ENCODE results near the gene ZBTB20. TPM values are rescaled to one million over a fixed set of nuclear protein-coding genes. Genes with fewer than 3 reads are reported as not detected.

Gene ZBTB20
- total RNA-seq, 1 experiment from 2014 or later, result 12.8 TPM

- BruUV-seq (replicated peaks), result no TSS peak
- ChIA-PET POLR2A (no interaction called here), CTCF (no interaction called here)
- H3K4me3 Mint-ChIP-seq (ENCODE audit: unreplicated experiment), result no peak overlapping the region
- H3K27me3 Mint-ChIP-seq (ENCODE audit: insufficient read depth, unreplicated experiment), result peaks cover 2% of the 10 kb centered on the region
- no peak for DNase-seq
- no peaks in the 10 kb centered on the region for H3K36me3 Mint-ChIP-seq (ENCODE audit: insufficient read depth, unreplicated experiment)
- TF ChIP-seq CTCF (IDR thresholded peaks at IDR 0.05; ENCODE audit: insufficient read depth in 1 of 2, low read depth in 1 of 2, low read length in 1 of 2, severe bottlenecking in 1 of 2, unreplicated experiment in 1 of 2), result no peak
- no peaks in the 10 kb centered on the region for H3K4me1 Mint-ChIP-seq (ENCODE audit: low read depth, unreplicated experiment)
- H3K27me3 ChIP-seq (replicated peaks; ENCODE audit: control insufficient read depth, insufficient read depth, low read length), result no peaks in the 10 kb centered on the region
- H3K9me3 Mint-ChIP-seq (ENCODE audit: unreplicated experiment), result no peaks in the 10 kb centered on the region
- H3K4me3 ChIP-seq (ENCODE audit: low read depth, low read length), result no peak overlapping the region
- intact Hi-C loops (cut with micrococcal nuclease; ENCODE audit: unreplicated experiment), result no loop called here
- no peaks in the 10 kb centered on the region for H3K4me1 ChIP-seq
- H3K36me3 ChIP-seq (ENCODE audit: control insufficient read depth, insufficient read depth, low read length), result no peaks in the 10 kb centered on the region
- no peaks in the 10 kb centered on the region for H3K9me3 ChIP-seq
- no peak overlapping the region for H3K27ac Mint-ChIP-seq (ENCODE audit: unreplicated experiment)
These were observed 8.0 kb downstream of the ZBTB20 start for GRCh38 chr3:115139072-115139471.

GRCh38 chr3:115134648-115135347 is 12.3 kb downstream of the ZBTB20 start:
- Mint-ChIP-seq H3K4me3 (ENCODE audit: unreplicated experiment) (no peak overlapping the region), H3K4me1 (ENCODE audit: low read depth, unreplicated experiment) (no peaks in the 10 kb centered on the region), H3K9me3 (ENCODE audit: unreplicated experiment) (no peaks in the 10 kb centered on the region), H3K27ac (ENCODE audit: unreplicated experiment) (no peak overlapping the region), H3K36me3 (ENCODE audit: insufficient read depth, unreplicated experiment) (no peaks in the 10 kb centered on the region), H3K27me3 (ENCODE audit: insufficient read depth, unreplicated experiment) (peaks cover 5% of the 10 kb centered on the region)
- Histone ChIP-seq H3K9me3 (no peaks in the 10 kb centered on the region), H3K4me1 (no peaks in the 10 kb centered on the region), H3K27me3 (replicated peaks; ENCODE audit: control insufficient read depth, insufficient read depth, low read length) (no peaks in the 10 kb centered on the region), H3K36me3 (ENCODE audit: control insufficient read depth, insufficient read depth, low read length) (no peaks in the 10 kb centered on the region), H3K4me3 (ENCODE audit: low read depth, low read length) (no peak overlapping the region)
- CTCF ChIA-PET, result no interaction called here
- no peak for DNase-seq
- intact Hi-C loops (cut with micrococcal nuclease; ENCODE audit: unreplicated experiment), result no loop called here
- TF ChIP-seq CTCF (IDR thresholded peaks at IDR 0.05; ENCODE audit: insufficient read depth in 1 of 2, low read depth in 1 of 2, low read length in 1 of 2, severe bottlenecking in 1 of 2, unreplicated experiment in 1 of 2), result no peak
- no TSS peak for BruUV-seq (replicated peaks)
- POLR2A ChIA-PET, result no interaction called here

- intact Hi-C loops (cut with micrococcal nuclease; ENCODE audit: unreplicated experiment), result no loop called here
- no peaks in the 10 kb centered on the region for H3K9me3 Mint-ChIP-seq (ENCODE audit: unreplicated experiment)
- DNase-seq, result no peak
- H3K9me3 ChIP-seq, result no peaks in the 10 kb centered on the region
- ChIA-PET POLR2A (no interaction called here), CTCF (no interaction called here)
- H3K36me3 Mint-ChIP-seq (ENCODE audit: insufficient read depth, unreplicated experiment), result no peaks in the 10 kb centered on the region
- no peak overlapping the region for H3K4me3 ChIP-seq (ENCODE audit: low read depth, low read length)
- H3K4me1 ChIP-seq, result no peaks in the 10 kb centered on the region
- TF ChIP-seq CTCF (IDR thresholded peaks at IDR 0.05; ENCODE audit: insufficient read depth in 1 of 2, low read depth in 1 of 2, low read length in 1 of 2, severe bottlenecking in 1 of 2, unreplicated experiment in 1 of 2), result no peak
- H3K4me3 Mint-ChIP-seq (ENCODE audit: unreplicated experiment), result no peak overlapping the region
- 0 out of 2 replicates have a peak, but pooled peaks cover 1% of the 10 kb centered on the region for H3K27me3 ChIP-seq (replicated peaks; ENCODE audit: control insufficient read depth, insufficient read depth, low read length)
- no TSS peak for BruUV-seq (replicated peaks)
- no peaks in the 10 kb centered on the region for H3K4me1 Mint-ChIP-seq (ENCODE audit: low read depth, unreplicated experiment)
- H3K36me3 ChIP-seq (ENCODE audit: control insufficient read depth, insufficient read depth, low read length), result no peaks in the 10 kb centered on the region
- peaks cover 7% of the 10 kb centered on the region for H3K27me3 Mint-ChIP-seq (ENCODE audit: insufficient read depth, unreplicated experiment)
- no peak overlapping the region for H3K27ac Mint-ChIP-seq (ENCODE audit: unreplicated experiment)
These were observed 19.9 kb downstream of the ZBTB20 start for GRCh38 chr3:115127208-115127607.

Data from Caco-2 (cell line).